ENCODE results near the gene KRT13. TPM values are rescaled to one million over a fixed set of nuclear protein-coding genes. Genes with fewer than 3 reads are reported as not detected.

Gene KRT13
- total RNA-seq, 1 donor from 2014 or later = not detected

DNA sequence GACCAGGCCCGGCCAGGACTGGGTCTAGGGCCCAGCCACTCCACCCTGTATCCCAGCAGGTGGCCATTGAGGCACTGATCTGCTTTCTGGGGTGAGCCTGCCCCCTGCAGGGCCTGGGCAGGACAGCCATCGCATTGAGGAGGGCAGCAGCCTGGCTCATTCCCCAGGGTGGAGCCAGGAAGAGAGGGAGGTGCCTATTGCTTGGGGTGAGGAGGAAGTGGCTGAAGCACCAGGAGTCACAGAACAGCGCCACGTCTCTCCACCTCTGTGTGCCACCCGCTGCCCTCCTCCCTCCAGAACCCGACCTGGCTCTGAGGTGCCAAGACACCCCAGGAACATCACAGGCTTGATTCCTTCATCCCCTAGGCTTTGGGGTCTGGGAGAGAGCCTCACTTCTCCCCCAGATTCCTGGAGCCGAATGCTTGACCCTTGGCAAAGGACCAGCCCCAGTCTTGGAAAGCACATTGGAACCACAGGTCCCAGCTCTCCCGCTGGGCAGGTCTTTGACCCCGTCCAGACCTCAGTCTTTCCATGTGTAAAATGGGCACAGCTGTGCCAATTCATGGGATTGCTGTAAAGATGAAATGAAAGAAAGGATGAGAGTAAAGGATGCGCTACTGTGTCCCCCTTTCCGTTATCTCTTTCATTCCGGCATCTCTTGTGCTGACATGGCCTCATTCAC is 8.5 kb downstream of the KRT13 start:
- peak; percentile 84 to 90 for DNase-seq (ENCODE audit: low read depth in 2 of 2)

DNA sequence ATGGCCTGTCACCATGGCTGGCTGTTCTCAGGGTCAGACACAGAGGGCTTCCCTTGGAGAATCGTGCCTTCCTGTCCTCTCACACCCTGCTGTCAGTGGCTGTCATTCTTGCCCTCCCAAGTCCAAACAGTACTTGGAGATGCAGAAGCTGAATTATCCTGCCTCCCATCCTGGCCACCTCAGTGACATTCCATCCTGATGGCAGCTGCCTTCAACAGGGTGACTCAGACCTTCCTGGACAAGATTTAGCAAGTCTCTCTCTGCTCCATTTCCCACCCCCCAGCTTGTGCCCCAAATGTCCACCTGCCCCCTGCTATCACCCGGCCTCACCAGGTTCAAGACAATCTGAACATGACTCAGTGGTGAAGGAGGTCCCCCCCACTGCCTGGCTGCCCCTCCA is 10.9 kb downstream of the KRT13 start:
- peak; percentile 29 to 45 for DNase-seq (ENCODE audit: low read depth in 2 of 2)

DNA sequence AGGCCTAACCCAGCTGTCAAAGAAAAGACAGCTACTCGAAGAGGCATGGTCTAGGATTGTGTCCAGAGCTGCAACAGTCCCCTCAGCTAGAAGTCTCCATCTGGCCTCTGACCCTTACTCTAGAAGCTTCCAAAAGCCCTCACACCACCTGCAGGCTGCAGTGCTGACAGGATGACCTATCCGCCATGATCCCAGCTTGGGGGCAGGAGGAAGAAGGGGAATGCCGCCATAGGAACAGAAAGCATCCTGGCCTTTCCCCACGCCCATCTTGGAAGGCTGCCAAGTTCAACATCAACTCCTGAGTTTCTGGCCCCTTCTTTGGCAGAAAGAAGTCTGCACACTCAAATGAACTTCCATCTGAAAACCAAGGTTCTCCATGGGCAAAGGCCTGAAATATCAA is 12.6 kb downstream of the KRT13 start:
- peak; percentile 80 to 88 for DNase-seq (ENCODE audit: low read depth in 2 of 2)

DNA sequence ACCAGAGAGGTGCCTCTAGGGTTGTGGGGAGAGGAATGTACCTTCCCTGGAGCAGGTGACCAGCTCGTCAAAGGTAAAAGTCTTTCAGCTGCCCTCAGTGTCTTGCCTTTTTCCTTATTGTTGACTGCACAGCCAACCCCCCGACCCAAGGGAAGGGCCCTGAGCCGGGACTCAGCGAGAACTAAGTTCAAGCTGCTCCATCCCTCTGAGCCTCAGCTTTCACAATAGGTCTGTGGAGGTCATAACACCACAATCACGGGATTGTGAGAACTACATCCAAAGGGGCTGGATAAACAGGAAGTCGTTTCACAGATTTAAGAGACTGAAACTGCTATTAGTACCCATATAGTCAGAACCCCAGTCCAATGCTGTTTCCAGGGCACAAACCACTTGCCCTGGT is 13.1 kb downstream of the KRT13 start:
- DNase-seq (ENCODE audit: low read depth in 2 of 2) = peak; percentile 57 to 79

DNA sequence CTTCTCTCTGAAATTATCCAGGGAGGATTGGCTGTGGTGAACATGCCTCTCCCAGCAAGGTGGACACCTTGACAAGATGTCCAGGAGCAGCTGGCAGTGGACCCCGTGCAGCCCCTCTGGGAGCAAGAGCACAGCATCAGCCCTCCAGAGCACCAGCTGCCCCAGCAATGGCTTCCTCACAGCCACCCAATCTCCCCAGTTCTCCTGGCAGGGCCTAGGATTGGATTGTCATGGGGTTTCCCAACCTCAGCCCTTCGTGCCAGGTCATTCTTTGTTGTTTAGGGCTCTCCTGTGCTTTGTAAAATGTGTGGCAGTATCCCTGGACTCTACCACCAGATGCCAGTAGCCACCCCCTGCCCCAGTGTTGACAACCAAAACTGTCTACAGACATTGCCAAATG is 13.9 kb downstream of the KRT13 start:
- DNase-seq (ENCODE audit: low read depth in 2 of 2) = no peak

DNA sequence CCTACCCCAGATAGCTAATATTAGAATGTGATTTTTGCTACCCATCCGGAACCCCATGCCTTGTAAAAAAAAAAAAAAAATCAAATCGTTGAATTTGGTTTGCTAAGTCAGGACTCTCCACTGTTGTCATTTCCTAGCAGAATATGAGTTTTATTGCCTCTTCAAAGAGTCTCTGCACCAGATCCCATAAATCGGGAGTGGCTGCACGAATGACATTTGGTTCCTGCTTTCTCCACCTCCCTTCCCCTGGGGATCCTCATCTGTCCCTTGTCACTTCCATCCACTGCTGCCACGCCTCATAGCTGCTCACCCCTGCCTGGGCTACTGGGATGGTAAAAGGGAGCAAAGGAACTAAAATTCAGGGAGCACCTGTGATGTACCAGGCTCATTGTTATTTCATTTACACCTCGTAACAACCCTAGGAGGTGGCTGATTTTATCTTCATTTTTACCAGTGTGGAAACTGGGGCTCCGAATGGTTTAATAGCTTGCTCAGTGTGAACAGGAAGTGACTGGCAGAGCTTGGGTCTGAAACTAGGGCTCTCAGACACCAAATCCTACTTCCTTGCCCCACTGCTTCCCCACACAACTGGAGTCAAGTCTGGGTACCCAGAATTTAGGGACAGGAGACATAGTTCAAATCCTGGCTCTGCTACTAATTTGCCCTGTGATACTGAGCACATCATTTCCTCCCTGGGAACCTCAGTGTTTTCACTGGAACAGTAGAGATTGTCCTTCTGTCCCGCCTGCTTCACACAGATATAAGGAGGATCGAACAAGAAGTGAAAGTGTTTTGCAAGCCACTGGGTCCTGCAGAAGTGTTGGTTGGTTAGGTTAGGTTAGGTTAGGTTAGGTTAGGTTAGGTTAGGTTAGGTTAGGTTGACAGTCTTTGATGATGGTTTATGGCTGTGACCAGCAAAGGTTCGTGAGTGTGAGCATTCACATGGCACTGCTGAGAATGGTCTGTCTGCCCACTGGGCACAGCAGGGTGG is 15.1 kb downstream of the KRT13 start:
- DNase-seq (ENCODE audit: low read depth in 2 of 2) = peak in 1 of 2 donors; percentile 20

DNA sequence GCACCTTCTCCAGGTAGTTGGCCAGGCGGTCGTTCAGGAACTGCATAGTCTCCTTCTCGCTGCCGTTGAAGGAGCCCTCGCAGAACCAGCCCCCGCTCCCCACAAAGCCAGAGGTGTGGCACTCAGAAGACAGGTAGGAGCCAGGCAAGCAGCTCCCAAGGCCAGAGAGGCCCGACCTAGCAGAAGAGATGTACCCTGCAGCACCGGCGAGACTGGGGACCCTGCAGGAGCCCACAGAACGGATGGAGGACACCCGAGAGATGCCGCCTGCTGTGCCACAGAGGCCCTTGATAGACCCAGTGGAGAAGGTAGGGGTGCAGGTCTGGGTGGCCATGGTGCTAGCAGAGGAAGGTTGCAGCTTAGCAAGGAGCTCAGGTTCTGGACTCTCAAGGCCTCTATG is 15.9 kb downstream of the KRT13 start, which contains the start of gene KRT36:
Gene KRT36, minus strand, starts transcription at position 380 of the 400 bp plus-strand sequence. Its CDS starts 46 bp downstream, at position 334.
- DNase-seq (ENCODE audit: low read depth in 2 of 2) = no peak

DNA sequence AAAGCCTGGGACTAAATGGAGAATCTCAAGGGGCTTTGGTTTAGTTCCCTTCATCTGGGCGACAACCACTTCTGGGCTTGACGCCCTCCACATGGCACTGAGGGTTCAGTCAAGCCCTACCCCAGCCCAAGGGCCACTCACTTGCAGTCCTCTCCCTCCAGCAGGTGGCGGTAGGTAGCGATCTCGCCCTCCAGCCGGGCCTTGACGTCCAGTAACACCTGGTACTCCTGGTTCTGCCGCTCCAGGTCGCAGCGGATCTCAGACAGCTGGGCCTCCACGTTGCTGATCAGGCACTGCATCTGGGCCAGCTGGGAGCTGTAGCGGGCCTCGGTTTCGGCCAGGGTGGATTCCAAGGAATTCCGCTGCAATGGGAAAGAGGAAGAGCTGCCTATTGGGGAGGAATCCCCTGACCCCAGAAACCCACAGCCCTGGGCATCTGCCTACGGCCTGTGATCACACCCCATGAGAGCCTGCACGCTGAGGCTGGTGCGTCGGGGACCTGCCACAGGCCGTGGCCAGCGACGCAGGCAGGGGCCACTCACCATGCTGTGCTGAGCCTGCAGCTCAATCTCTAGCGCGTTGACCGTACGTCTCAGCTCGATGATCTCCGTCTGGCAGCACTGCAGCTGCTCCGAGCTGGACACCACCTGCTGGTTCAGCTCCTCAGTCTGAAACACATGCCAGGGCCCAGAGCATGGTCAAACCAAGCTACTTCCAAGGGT is 18.4 kb downstream of the KRT13 start:
- DNase-seq (ENCODE audit: low read depth in 2 of 2) = peak; percentile 19 to 46

DNA sequence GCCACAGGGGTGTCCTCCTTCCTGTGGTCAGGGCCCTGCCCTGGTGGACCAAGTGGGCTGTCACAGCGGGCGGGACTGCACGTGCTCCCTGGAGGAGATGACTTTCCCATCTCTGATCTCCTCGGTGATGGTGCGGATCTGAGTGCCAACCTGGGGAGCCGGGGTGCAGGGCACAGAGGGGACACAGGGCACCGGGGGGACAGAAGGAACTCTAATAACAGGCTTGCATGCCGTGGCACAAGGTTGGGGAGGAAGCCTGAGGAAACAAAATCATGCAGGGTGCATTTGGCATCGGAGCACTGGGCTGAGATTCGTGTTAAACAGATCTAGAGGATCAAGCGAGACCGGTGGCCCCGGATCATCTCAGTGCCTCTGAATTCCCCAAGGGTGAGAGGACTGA is 19.1 kb downstream of the KRT13 start:
- DNase-seq (ENCODE audit: low read depth in 2 of 2) = no peak

DNA sequence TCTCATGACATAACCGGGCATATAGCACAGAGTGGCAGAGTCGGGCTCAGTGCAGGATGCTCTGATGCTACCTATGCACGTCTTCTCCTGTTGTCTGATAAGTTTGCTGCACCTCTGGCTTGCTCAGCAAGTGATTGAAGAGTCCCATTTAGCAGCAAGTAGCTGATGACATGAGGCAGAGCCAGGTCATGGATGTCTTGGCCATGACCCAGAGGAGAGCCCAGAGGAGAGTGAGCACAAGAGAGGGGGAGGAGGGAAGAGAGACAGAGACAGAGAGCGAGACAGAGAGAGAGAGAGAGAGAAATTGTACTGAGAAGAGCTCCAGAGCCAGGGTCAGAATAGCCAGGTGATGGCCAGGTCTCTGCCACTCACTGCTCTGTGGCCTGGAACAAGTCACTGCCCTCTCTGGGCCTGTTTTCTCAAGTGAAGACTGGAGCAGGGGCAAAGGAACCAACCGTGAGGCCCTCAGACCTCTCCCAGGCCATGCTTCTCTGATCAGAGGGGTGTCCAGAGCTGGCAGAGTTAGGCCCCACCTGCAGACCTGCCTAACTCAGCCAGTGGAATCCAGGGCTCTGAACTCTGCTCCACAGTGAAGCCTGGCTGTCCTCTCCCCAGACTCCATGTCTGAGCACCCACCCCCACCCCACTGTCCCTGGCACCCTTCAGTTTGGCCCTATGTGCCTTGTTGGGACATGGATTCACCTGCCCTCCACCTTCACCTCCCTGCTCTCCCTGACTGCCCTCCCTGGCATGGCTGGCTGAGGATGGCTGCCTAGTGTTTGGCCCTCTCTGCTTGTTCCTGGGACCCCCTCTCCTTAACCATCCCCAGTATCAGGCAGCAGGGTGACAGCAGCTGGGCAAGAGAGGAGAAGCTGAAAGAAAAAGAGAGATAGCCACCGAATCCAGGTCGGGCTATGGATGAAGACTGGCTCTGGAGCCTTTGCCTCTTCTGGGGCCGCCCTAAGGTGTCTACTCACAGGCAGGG is 20.2 kb downstream of the KRT13 start:
- DNase-seq (ENCODE audit: low read depth in 2 of 2) = no peak

DNA sequence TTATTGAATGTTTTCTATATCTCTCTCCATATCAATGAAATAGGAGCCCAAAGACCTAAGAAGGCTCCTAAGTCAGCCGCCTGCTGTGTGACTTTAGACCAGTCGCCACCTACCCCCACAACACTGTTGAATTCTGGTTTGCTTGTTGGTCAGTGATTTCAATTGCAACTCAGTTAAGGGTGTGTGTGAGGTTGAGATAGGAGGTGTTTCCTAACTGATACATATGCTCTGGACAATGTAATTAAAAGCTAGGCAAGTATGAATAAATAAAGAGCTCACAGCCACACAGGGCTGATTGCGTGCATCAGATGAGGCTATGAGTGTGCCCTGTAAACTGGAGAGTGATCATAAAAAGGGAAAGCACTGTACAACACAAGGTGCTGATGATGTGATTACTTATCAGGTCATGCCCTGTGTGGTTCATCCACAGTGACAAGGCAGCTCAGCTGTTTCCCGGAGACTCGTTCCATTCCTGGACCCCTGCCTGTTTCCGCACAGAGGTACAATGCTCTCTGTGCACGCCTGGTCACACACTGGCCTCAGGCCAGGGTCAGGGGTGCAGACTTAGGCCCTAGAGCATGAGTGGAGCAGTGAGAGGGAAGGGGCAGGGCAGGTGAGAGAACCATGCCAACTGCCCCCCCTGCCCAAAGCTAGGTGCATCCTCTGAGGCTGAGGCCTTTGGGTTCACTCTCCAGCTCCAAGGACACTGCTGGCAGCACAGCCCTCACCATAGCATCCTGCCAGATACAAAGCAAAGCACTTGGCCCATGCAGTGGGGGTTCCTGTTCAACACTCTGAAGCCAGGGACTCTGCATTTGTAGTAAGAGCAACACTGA is 21.2 kb downstream of the KRT13 start:
- peak; percentile 31 to 91 for DNase-seq (ENCODE audit: low read depth in 2 of 2)

DNA sequence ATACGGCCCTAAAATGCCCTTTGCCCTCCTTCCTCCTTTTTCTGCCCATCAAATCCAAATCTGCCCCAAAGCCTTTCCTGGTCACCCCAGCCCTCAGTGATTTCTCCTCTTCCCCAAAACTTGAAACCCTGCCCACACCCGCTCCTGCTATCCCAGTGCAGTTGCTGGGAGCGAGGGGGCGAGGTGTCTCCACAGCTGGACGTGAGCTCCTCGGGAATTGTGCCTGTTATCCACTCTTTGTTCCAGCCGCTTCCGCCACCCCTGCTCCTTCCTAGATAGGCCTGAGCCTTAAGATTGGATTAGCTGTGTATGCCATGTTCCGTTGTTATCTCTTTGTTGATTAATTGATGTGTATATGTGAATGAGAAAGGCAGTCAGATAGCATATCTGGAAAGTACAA is 21.9 kb downstream of the KRT13 start:
- DNase-seq (ENCODE audit: low read depth in 2 of 2) = no peak

DNA sequence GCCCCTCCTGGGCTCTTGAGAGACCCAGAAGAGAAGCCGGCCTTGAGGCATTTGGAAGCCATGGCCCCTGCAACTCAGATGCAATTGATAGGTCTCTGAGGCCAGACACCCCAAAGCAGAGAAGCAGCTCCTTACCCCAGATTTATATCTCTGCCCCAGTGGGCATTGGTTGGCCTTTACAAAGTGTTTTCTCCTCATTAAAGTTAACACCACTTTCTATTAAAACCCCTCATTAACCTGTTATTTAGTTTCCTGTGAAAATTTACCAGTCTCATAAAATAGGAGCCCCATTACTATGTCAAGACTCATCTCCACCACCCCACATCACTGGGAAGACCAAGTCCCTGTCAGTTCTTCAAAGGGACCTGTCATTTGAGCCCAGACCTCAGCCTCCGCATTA is 24.4 kb downstream of the KRT13 start, which contains the start of gene KRT35:
Gene KRT35, minus strand, starts transcription at position 116 of the 400 bp plus-strand sequence. Its CDS starts 54 bp downstream, at position 62.
- DNase-seq (ENCODE audit: low read depth in 2 of 2) = no peak

DNA sequence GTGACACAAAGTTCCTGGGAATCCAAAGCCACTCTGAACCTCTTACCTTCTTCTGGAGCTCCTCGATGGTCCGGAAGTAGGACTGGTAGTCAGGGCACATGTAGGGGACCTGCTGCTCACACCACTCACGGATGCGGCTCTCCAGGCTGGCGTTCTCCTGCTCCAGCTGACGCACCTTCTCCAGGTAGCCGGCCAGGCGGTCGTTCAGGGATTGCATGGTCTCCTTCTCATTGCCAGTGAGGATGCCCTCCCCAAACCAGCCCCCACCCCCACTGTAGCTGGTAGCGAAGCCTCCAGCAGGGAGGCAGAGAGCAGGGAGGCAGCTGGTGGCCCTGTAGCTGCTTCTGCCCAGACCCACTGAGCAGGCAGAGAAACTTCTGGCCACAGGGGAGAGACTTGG is 24.8 kb downstream of the KRT13 start:
- no peak for DNase-seq (ENCODE audit: low read depth in 2 of 2)

DNA sequence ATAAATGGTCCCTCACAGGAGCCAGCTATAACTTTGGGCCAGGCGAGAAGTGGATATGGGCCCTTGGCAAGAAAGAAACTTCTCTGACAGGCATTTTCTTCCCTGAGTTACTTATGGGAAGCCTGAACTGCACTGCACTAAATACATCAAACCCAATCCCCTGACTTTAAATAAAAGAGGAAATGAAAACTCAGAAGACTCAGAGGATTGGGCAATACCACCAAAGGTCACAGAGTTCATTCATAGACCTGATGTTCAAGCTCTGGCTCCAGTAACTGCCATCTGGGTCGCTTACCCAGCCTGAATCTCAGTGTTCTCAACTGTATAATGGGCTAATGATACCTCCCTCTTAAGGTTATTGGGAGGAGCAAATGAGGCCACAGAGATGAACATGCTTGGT is 25.3 kb downstream of the KRT13 start:
- no peak for DNase-seq (ENCODE audit: low read depth in 2 of 2)

DNA sequence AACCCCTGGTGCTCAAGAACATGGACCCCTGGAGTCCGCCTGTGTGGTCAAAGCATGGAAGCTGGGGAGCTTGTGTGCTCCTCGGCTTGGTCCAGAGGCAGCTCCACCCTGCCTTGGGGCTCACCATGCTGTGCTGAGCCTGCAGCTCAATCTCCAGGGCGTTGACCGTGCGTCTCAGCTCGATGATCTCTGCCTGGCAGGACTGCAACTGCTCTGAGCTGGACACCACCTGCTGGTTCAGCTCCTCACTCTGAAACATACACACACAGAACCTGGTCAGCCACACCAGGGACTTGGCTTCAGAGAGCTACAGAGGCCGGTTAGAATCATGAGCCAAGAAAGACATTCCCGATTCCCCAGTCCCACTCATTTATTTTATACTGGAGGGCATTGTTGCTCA is 27.2 kb downstream of the KRT13 start:
- DNase-seq (ENCODE audit: low read depth in 2 of 2) = no peak

DNA sequence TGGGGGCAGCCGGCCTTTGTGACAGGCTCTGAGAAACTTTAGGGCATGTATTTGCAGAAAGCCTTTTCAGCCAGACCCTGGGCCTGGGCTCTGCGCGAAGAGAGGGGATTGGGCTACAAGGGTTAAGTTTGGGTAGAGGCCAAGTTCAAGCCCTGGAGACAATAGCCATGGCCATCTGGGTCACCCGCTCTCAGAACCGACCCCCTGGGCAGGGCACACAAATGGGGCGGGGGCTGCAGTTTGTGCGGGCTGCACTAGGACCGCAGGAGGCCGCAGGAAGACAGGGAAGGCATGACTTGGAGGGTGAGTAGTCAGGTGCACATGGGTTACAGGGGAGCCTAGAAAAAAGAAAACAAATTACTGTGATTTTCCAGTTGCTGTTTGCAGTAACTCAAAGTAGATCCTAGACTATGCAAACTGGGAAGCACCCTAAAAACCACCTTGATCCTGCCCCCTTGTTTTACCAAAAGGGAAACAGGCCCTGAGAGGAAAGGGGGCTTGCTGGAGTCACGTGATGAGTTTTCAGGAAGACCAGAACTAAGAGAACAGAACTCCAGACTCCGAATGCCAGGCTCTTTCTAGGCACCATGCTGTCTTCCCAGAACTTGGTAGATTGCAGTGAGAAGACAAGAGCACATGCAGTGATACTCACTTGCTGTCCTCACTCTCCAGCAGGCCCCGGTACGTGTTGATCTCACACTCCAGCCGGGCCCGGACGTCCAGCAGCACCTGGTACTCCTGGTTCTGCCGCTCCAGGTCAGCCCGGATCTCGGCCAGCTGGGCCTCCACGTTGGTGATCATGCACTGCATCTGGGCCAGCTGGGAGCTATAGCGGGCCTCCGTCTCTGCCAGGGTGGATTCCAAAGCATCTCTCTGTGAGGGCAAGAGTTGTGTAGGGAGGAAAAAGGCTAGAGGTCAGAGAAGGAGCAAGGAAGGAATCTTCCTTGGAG is 28.3 kb downstream of the KRT13 start:
- no peak for DNase-seq (ENCODE audit: low read depth in 2 of 2)

DNA sequence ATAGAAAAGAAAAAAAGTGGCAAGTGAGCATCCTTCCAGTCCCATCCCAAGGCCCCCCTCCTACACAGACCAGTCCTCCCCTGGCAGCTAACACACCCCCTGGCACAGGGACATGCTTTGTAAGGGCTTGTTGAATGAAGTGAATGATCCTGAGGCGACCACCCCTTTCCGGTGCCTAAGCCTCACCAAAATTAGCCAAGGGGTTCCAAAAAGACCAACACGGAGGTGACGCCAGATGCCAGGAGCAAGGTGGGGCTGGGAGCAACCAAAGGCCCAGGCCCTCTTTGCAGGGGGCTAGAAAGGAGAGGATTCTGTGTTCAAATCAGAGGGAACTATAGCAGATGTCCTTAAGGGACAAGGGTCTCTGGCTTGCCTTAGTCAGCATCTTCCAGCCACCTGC is 30.0 kb downstream of the KRT13 start:
- no peak for DNase-seq (ENCODE audit: low read depth in 2 of 2)

All from lung microvascular endothelial cell (primary cell).